Stimulated activated CD4-positive, alpha-beta T cell treated with anti-CD3 and anti-CD28 coated beads, Interleukin-4, amount 100 ng/mL, for 1 hour (primary cell): ENCODE results near the gene SNX7.
A peak's percentile ranks its signal among the peaks of the same experiment; 100 is the strongest.

Experiments used
- DNase-seq: peaks from one replicate; pipeline ENCODE4 v3.0.0-alpha.2; 2020

The SNX7 gene, protein sequence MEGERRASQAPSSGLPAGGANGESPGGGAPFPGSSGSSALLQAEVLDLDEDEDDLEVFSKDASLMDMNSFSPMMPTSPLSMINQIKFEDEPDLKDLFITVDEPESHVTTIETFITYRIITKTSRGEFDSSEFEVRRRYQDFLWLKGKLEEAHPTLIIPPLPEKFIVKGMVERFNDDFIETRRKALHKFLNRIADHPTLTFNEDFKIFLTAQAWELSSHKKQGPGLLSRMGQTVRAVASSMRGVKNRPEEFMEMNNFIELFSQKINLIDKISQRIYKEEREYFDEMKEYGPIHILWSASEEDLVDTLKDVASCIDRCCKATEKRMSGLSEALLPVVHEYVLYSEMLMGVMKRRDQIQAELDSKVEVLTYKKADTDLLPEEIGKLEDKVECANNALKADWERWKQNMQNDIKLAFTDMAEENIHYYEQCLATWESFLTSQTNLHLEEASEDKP

DNA sequence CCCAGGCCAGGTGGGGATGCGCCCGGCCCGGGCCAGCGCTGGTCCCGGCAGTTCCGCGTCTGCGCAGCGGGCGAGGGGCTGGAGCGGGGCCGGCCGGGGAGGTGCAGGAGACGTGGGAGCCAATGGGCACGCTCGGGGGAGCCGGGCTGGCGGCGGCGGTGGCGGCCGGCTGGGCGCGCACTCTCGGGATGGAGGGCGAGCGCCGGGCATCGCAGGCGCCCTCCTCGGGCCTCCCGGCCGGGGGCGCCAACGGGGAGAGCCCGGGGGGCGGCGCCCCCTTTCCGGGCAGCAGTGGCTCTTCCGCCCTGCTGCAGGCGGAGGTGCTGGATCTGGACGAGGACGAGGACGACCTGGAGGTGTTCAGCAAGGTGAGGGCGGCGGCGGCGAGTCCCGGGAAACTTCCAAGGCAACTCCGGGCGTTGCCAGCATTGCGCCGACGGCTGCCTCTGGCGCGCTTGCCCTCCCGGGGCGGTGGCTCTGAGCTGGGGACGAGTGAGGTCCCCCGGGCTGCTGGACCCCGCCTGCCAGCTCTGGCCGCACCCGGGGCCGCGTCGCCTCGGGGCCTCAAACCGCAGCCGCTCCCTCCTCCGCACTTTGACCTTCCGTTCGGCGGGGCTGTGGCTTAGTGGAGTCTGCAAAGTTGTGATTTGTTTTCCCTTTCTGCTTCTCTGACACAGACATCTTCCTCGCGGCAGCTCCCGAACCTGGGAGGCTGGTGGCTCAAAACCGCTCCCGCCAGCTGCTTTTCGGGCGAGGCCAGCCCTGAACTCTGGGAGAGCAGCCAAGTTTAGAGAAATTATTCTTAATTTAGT, at the start of gene SNX7:
Gene SNX7 (plus strand): TSS at position 178 of the 812 bp plus-strand sequence. CDS start 11 bp downstream, at position 189.
- DNase-seq: peak; percentile 11

DNA sequence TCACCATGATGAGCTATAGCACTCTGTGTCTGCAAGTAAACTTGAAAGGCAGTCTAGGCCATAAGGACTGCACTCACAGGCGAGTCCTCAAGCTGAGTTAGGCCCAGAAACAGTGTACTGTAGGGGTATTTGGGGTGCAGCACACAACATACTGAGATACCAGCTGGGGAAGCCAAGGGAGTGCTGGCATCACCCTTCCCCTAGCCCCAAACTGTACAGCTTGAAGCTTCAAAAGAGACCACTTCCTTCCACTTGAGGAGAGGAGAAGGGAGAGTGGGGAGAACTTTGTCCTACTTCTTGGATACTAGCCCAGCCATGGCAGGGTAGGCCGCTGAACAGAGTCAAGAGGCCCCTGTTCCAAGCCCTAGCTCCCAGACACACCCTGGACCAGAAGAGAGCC, 24.2 kb upstream of the SNX7 start:
- no peak for DNase-seq

DNA sequence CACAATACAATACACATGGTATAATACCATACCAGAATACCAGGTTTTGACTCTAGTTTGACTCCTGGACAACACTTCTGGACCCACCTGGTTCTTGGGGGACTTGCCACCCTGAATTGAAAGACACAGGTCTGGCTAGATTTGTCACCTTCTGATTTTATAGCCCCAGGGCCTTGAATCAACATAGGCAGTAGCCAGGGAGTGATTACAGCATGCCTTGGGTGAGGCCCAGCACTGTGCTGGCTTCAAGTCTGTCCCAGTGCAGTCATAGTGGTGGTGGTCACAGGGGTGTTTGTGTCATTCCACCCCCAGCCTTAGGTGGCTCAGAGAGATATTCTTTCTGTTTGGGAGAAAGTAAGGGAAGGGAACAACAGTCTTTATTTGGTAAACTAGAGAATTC, 23.3 kb upstream of the SNX7 start:
- no peak for DNase-seq

DNA sequence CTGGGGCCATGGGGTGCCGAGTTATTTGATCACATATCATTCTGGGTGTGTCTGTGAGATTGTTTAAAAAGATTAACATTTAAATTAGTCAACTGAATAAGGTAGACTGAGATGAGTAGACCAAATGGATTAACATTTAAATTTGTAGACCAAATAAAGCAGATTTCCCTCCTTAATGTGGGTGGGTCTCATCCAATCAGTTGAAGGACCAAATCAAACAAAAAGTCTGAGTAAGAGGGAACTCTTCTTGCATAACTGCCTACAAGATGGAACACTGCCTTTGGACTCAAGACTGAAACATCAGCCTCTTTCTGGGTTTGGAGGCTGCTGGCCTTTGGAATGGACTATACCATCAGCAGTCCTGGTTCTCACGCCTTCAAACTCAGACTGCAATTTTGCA, 17.0 kb upstream of the SNX7 start:
- no peak for DNase-seq

- DNase-seq: no peak
Observed at GRCh38 chr1:98651116-98651632, 10.3 kb upstream of the SNX7 start.

DNA sequence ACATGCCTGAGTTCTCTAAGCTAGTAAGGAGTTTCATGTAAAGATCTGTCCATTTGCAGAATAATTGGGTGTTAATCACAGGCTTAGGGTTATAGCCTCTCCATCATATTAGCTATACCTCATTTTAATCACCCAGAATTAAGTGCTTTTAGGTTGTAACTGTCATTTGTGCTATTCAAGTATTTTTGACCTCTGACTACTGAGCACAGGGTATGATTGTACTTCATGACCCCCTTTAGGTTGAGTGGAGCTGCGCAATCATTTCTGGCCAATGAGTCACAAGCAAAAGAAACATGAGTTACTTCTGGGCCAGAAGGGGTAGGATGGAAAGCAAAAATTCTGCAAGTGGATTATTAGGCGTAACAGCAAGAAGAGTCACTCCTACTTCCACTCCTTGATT, 8.4 kb upstream of the SNX7 start:
- DNase-seq: no peak

DNA sequence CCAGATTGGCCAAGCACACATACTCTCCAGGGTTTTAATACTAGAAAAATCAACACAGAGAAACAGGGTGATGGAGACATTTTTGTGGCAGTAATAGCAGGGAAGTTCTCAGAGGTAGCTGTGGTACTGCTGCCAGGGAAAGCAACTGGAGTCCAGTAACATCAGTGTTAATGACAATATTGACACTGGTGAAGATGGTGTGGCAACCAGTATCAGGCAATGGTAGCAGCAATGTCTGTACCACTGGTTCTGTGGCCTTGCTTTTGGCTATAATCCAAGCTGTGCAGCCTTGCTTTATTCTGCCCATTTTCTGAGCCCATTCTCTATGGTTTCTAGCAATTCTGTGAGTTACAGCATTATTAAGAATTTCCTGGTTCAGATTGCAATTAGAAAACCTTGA, 1.6 kb upstream of the SNX7 start:
- no peak for DNase-seq

GRCh38 chr1:98660940-98661543, 479 bp upstream of the SNX7 start:
- no peak for DNase-seq

GRCh38 chr1:98662356-98662670, 792 bp downstream of the SNX7 start:
- no peak for DNase-seq

DNA sequence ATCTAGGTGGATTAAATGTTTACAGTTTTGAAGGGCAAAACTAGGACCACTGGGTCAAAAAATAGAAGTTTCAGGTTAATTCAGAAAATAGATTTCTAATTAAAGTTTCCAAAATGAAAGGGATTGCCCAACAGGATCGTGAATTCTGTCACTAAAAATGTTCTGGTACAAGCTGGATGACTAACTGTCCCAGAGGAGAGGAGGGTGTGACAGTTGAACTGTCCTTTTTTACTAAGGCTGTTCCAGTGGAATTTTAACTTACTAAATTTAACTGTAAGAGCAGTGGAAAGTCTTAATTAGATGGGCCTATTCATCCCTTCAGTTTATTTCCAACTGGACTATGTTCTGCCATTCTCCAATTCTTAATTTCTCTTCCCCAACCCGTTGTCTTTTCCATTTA, 7.2 kb downstream of the SNX7 start:
- DNase-seq: no peak

GRCh38 chr1:98669355-98670296, 8.1 kb downstream of the SNX7 start:
- no peak for DNase-seq

- DNase-seq: no peak
Observed at GRCh38 chr1:98672189-98672588, 10.7 kb downstream of the SNX7 start.

DNA sequence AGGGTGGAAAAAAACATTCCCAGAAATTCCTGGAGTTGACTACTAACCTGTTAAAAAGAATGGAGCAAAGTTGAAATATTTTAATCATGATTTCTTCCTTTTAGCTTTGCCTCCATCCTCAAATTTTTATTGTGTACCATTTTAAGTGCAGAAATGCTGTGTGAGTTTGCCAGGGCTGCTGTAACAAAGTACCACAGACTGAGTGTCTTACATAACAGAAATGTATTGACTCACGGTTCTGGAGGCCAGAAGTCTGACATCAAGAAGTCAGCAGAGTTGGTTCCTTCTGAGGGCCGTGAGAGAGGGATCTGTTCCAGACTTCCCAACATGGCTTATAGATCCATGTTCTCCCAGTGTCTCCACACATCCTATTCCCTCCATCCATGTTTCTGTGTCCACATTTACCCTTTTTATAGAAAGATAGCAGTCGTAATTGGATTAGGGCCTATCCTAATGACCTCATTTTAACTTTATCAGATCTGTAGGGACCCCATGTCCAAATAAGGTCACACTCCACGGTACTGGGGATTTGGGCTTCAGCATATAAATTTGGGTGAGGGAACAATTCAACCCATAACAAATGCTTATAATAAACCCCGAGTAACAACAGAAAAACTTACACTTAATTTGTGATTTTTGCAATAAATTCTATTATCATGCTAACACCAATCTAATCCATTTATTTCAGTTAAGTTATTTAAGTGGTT, 12.7 kb downstream of the SNX7 start:
- DNase-seq: no peak

- no peak for DNase-seq
Observed at GRCh38 chr1:98675282-98675681, 13.8 kb downstream of the SNX7 start.

GRCh38 chr1:98677288-98677687, 15.8 kb downstream of the SNX7 start:
- no peak for DNase-seq

GRCh38 chr1:98681812-98682211, 20.3 kb downstream of the SNX7 start:
- no peak for DNase-seq

DNA sequence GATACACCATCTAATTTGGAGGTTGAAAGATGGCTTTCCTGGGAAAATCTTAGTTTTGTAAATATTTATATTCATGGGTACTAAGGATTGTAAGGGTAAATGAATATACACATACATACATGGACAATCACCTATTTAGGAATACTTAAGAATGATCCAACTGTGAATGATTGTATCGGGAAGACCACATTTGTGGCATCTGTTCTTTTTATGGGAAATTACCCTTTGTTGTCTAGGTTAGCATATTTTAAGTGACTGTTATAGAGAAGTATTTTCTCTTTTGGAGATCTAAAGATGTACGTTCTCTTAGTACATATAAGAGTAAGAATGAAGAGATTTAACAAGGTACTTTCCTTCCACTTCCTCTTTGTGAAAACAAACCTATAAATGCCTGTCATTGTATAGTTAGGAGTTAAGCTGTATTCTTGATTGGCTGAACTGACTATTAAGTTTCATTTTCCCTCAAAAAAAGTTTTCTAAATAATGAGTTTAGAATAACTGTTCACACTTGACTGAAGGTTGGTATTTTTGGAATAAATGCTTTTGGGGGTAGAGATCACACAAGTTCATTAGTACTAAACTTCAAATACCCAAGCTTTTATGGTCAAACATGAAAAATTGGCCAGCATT, 26.7 kb downstream of the SNX7 start:
- DNase-seq: no peak

- no peak for DNase-seq
Observed at GRCh38 chr1:98690576-98690975, 29.1 kb downstream of the SNX7 start.

- no peak for DNase-seq
Observed at GRCh38 chr1:98692482-98692881, 31.0 kb downstream of the SNX7 start.

GRCh38 chr1:98693385-98693784, 31.9 kb downstream of the SNX7 start:
- DNase-seq: no peak

DNA sequence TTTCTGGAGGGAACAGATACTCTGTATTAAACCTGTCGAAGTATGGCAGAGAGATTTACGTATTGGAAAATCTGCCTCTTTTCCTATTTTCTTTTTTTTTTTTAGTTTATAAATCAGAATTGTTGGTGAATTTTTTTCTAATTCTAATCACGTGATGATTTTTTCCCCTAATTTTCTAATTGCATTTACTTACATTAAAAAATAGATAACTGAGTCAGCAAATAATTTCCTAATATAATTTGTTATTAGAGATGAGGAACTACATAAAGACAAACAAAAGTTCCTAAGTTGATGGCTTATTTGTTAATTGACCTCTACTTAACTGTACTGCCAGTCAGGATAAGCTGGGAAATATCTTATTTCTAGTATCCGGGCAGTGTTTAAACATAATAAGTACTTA, 34.6 kb downstream of the SNX7 start:
- no peak for DNase-seq
